ENCODE measurements around the gene PMPCA. TPM values are rescaled to one million over a fixed set of nuclear protein-coding genes. Genes with fewer than 3 reads are reported as not detected.
"Not testable (repeated sequence)": the region's sequence is repeated elsewhere in the genome, so short reads cannot be mapped to it uniquely, and the experiment has no call there.

The PMPCA gene
- total RNA-seq, 1 experiment from 2014 or later, result 103 TPM

DNA sequence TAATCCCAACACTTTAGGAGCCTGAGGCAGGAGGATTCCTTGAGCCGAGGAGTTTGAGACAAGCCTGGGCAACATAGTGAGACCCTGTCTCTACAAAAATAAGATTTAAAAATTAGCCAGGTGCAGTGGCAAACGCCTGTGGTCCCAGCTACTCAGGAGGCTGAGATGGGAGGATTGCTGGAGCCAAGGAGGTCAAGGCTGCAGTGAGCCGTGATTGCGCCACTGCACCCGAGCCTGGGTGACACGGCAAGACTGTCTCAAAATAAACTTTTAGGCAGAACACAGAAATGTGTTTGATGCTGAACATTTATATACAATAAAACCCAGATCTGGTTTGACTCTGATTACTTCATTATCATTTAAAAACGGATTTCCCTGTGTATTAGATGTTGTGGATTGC lies 5.0 kb upstream of the PMPCA start:
- POLR2A ChIA-PET, result no interaction called here
- Mint-ChIP-seq H3K9me3 (no peaks in the 10 kb centered on the region), H3K36me3 (peaks cover 59% of the 10 kb centered on the region), H3K27me3 (ENCODE audit: low read depth) (no peaks in the 10 kb centered on the region), H3K4me3 (no peak overlapping the region), H3K27ac (no peak overlapping the region), H3K4me1 (peaks cover 16% of the 10 kb centered on the region)
- ATAC-seq, result no peak
- TF ChIP-seq, protein P1, sequence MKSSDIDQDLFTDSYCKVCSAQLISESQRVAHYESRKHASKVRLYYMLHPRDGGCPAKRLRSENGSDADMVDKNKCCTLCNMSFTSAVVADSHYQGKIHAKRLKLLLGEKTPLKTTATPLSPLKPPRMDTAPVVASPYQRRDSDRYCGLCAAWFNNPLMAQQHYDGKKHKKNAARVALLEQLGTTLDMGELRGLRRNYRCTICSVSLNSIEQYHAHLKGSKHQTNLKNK (CRISPR knock-in tag; IDR thresholded peaks at IDR 0.05), result no peak
- TF ChIP-seq, protein P2, sequence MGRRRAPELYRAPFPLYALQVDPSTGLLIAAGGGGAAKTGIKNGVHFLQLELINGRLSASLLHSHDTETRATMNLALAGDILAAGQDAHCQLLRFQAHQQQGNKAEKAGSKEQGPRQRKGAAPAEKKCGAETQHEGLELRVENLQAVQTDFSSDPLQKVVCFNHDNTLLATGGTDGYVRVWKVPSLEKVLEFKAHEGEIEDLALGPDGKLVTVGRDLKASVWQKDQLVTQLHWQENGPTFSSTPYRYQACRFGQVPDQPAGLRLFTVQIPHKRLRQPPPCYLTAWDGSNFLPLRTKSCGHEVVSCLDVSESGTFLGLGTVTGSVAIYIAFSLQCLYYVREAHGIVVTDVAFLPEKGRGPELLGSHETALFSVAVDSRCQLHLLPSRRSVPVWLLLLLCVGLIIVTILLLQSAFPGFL (CRISPR knock-in tag; IDR thresholded peaks at IDR 0.05; ENCODE audit: borderline replicate concordance), result no peak
- TF ChIP-seq ATF1 (CRISPR knock-in tag; IDR thresholded peaks at IDR 0.05) (no peak), ESRRA (CRISPR knock-in tag; IDR thresholded peaks at IDR 0.05; ENCODE audit: borderline replicate concordance) (no peak), RORB (CRISPR knock-in tag; IDR thresholded peaks at IDR 0.05) (no peak), NR3C1 (CRISPR knock-in tag; conservative IDR thresholded peaks at IDR 0.05; ENCODE audit: low read depth) (no peak), CBFB (CRISPR knock-in tag; IDR thresholded peaks at IDR 0.05; ENCODE audit: low read depth) (no peak), NFE2L1 (CRISPR knock-in tag; IDR thresholded peaks at IDR 0.05) (no peak)
- TF ChIP-seq, protein P3, sequence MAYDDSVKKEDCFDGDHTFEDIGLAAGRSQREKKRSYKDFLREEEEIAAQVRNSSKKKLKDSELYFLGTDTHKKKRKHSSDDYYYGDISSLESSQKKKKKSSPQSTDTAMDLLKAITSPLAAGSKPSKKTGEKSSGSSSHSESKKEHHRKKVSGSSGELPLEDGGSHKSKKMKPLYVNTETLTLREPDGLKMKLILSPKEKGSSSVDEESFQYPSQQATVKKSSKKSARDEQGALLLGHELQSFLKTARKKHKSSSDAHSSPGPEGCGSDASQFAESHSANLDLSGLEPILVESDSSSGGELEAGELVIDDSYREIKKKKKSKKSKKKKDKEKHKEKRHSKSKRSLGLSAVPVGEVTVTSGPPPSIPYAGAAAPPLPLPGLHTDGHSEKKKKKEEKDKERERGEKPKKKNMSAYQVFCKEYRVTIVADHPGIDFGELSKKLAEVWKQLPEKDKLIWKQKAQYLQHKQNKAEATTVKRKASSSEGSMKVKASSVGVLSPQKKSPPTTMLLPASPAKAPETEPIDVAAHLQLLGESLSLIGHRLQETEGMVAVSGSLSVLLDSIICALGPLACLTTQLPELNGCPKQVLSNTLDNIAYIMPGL (CRISPR knock-in tag; IDR thresholded peaks at IDR 0.05), result no peak
- TF ChIP-seq, protein P4, sequence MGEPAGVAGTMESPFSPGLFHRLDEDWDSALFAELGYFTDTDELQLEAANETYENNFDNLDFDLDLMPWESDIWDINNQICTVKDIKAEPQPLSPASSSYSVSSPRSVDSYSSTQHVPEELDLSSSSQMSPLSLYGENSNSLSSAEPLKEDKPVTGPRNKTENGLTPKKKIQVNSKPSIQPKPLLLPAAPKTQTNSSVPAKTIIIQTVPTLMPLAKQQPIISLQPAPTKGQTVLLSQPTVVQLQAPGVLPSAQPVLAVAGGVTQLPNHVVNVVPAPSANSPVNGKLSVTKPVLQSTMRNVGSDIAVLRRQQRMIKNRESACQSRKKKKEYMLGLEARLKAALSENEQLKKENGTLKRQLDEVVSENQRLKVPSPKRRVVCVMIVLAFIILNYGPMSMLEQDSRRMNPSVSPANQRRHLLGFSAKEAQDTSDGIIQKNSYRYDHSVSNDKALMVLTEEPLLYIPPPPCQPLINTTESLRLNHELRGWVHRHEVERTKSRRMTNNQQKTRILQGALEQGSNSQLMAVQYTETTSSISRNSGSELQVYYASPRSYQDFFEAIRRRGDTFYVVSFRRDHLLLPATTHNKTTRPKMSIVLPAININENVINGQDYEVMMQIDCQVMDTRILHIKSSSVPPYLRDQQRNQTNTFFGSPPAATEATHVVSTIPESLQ (CRISPR knock-in tag; IDR thresholded peaks at IDR 0.05), result no peak
- DNase-seq (ENCODE audit: low spot score), result no peak
- CTCF ChIA-PET, result interaction anchor here (1.6 kb wide), 1 partner anchor 60 kb away, joined by 3 read pairs; no protein-coding TSS in a partner anchor

DNA sequence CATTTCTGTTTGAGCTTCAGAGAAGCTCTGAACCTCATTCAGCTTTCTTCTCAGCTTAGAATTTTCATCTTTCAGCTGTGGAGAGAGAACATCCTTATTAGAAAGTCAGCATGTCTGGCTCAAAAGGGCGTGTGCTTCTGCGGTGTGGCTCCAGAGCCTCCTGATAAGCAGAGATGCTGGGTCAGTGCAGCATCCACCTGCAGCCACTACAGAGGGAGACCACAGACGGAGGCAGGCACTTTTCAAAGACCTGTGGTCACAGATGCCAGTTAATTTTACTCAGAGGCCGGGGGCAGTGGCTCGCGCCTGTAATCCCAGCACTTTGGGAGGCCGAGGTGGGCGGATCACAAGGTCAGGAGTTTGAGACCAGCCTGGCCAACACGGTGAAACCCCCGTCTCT lies 4.6 kb upstream of the PMPCA start:
- Mint-ChIP-seq H3K4me1 (peaks cover 16% of the 10 kb centered on the region), H3K36me3 (peaks cover 59% of the 10 kb centered on the region)
- H3K4me3 Mint-ChIP-seq; CTCF ChIA-PET; DNase-seq (ENCODE audit: low spot score); ATAC-seq; H3K27me3 Mint-ChIP-seq (ENCODE audit: low read depth); H3K9me3 Mint-ChIP-seq; POLR2A ChIA-PET; H3K27ac Mint-ChIP-seq: not testable (repeated sequence)

DNA sequence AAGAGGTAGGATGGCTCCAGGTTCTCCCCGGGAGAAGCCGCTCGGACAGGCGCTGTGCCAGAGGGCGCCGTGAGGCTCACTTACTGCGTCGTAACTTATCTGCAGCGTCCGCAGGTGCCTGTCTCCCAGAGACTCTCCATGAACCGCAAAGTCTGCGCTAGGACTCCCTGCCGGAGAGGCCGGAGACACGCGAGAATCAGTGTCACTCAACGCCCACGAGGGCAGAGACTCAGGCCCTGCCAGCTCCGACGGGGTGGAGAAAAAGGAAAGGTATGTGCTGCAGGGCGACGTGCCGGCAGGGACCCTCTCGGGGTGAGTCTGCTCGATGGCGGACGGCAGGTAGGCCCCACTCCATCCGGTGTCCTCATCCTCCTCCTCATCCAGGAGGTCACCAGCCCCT lies 3.4 kb upstream of the PMPCA start:
- POLR2A ChIA-PET, result interaction anchor here (1.1 kb wide), 1 partner anchor 220 kb away, joined by 3 read pairs; no protein-coding TSS in a partner anchor
- CTCF ChIA-PET, result not testable (repeated sequence)

DNA sequence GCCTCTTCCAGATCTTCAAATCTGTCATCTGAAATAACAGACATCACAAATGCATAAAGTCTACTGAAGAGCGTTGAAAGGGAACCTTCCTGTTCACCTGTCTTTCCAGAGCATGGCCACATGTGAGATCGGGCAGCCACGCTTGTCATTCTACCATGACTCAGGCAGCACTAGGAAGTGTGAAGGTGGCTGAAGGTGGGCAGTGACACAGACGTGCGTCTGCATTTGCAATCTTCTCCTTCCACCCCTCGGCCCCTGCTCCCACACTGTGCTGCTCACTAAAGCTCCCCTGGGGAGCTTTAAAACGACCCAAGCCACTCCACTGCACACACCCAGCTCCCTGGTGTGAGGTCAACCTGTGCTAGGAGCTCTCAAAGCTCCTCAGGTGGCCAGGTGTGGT lies 2.5 kb upstream of the PMPCA start:
- DNase-seq (ENCODE audit: low spot score) (no peak), ATAC-seq (no peak)
- CTCF ChIA-PET, result interaction anchor here (1.2 to 2.4 kb wide), 2 partner anchors 7 to 17 kb away, joined by 3 to 11 read pairs; no protein-coding TSS in a partner anchor
- Mint-ChIP-seq H3K9me3 (no peaks in the 10 kb centered on the region), H3K36me3 (peaks cover 64% of the 10 kb centered on the region), H3K27me3 (ENCODE audit: low read depth) (no peaks in the 10 kb centered on the region), H3K27ac (peak overlapping the region; percentile 46; the same call in 1 of the 2 replicates), H3K4me1 (peaks cover 27% of the 10 kb centered on the region), H3K4me3 (peak overlapping the region; percentile 24; the same call in 1 of the 2 replicates)
- POLR2A ChIA-PET, result interaction anchor here (1.1 kb wide), 1 partner anchor 219 kb away, joined by 3 read pairs; no protein-coding TSS in a partner anchor
- TF ChIP-seq, protein P5, sequence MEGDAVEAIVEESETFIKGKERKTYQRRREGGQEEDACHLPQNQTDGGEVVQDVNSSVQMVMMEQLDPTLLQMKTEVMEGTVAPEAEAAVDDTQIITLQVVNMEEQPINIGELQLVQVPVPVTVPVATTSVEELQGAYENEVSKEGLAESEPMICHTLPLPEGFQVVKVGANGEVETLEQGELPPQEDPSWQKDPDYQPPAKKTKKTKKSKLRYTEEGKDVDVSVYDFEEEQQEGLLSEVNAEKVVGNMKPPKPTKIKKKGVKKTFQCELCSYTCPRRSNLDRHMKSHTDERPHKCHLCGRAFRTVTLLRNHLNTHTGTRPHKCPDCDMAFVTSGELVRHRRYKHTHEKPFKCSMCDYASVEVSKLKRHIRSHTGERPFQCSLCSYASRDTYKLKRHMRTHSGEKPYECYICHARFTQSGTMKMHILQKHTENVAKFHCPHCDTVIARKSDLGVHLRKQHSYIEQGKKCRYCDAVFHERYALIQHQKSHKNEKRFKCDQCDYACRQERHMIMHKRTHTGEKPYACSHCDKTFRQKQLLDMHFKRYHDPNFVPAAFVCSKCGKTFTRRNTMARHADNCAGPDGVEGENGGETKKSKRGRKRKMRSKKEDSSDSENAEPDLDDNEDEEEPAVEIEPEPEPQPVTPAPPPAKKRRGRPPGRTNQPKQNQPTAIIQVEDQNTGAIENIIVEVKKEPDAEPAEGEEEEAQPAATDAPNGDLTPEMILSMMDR (IDR thresholded peaks at IDR 0.05), result no peak
- no peak for TF ChIP-seq ESRRA (CRISPR knock-in tag; IDR thresholded peaks at IDR 0.05; ENCODE audit: borderline replicate concordance)
- no peak for TF ChIP-seq ATF1 (CRISPR knock-in tag; IDR thresholded peaks at IDR 0.05)
- TF ChIP-seq CREB1 (CRISPR knock-in tag; IDR thresholded peaks at IDR 0.05), result no peak
- TF ChIP-seq, protein P6, sequence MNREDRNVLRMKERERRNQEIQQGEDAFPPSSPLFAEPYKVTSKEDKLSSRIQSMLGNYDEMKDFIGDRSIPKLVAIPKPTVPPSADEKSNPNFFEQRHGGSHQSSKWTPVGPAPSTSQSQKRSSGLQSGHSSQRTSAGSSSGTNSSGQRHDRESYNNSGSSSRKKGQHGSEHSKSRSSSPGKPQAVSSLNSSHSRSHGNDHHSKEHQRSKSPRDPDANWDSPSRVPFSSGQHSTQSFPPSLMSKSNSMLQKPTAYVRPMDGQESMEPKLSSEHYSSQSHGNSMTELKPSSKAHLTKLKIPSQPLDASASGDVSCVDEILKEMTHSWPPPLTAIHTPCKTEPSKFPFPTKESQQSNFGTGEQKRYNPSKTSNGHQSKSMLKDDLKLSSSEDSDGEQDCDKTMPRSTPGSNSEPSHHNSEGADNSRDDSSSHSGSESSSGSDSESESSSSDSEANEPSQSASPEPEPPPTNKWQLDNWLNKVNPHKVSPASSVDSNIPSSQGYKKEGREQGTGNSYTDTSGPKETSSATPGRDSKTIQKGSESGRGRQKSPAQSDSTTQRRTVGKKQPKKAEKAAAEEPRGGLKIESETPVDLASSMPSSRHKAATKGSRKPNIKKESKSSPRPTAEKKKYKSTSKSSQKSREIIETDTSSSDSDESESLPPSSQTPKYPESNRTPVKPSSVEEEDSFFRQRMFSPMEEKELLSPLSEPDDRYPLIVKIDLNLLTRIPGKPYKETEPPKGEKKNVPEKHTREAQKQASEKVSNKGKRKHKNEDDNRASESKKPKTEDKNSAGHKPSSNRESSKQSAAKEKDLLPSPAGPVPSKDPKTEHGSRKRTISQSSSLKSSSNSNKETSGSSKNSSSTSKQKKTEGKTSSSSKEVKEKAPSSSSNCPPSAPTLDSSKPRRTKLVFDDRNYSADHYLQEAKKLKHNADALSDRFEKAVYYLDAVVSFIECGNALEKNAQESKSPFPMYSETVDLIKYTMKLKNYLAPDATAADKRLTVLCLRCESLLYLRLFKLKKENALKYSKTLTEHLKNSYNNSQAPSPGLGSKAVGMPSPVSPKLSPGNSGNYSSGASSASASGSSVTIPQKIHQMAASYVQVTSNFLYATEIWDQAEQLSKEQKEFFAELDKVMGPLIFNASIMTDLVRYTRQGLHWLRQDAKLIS (CRISPR knock-in tag; IDR thresholded peaks at IDR 0.05; ENCODE audit: borderline replicate concordance), result no peak
- no peak for TF ChIP-seq GABPB1 (CRISPR knock-in tag; IDR thresholded peaks at IDR 0.05)

More for the DNA sequence above, 3.4 kb upstream of the PMPCA start:
- Mint-ChIP-seq H3K36me3 (peaks cover 63% of the 10 kb centered on the region), H3K4me1 (peaks cover 25% of the 10 kb centered on the region)
- DNase-seq (ENCODE audit: low spot score); H3K4me3 Mint-ChIP-seq; H3K27me3 Mint-ChIP-seq (ENCODE audit: low read depth); H3K9me3 Mint-ChIP-seq; ATAC-seq; H3K27ac Mint-ChIP-seq: not testable (repeated sequence)
